ENCODE results near the gene UROC1.

Gene UROC1

DNA sequence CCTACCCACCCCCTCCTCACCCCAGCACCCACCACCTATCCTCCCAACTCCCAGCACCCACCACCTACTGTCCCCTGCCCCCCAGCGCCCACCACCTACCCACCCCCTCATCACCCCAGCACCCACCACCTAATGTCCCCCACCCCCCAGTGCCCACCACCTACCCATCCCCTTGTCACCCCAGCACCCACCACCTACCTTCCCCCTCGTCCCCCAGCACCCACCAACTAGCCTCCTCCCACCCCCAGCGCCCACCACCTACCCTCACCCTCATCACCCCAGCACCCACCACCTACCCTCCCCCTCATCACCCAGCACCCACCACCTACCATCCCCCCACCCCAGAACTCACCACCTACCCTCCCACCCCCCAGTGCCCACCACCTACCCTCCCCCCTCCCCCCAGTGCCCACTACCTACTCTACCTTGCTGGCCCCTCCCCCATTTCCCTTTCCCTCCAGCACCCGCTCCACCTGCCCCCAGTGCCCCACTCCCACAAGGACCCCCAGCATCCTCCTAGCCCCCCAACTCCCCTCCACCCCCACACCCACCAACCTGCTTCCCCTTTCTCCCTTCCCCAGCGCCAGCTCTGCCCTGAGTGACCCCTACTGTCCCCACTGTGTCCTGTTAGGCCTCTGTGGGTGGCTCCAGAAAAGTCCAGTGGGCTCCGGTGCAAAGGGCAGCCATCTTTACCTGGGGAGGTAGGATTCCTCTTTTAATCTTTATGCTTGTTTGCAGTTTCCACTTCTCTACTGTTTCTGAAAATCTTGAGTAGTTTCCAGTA, 1.2 kb downstream of the UROC1 start:
- no peak for DNase-seq (ENCODE audit: low read depth)

DNA sequence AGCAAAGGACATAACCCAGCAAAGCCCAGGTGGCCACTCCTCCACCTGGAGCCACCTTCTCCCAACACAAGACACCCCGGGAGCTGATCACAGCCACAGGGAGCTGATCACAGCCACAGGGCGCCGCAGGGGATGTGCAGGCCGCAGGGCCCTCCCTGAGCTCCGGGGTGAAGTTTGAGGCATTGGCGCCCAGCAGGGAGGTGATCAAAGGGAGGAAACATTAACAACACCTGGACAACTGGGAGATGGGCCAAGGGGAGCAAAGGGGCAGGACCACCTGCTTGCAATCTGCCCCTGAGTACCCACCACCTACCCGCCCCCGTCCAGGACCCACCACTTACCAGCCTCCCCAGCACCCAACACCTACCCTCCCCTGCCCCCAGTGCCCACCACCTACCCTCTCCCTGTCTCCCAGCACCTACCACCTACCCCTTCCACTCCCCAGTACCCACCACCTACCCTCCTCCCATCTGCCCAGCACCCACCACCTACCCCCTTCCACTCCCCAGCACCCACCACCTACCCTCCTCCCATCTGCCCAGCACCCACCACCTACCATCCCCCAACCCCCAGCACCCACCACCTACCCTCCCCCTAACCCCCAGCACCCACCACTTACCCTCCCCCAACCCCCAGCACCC, 2.4 kb downstream of the UROC1 start:
- DNase-seq (ENCODE audit: low read depth), result no peak

DNA sequence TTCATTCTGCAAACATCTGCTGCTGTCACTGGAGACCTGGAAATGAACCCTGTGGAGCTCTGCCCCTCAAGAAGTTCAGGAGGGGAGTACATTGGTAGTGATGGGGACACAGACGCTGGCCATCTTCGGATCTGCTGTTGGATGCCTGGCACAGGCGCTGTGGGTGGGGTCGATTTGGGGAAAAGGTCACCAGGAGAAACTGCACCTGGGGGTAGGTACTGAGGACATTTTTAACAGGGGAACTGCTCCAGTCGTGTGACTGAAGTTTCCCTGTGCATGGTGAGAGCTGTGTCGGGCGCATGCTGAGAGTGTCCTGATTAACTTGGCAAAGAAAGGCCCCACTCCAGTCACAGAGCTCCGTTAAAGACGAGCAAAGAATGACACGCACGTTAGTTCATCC, 3.4 kb downstream of the UROC1 start:
- DNase-seq (ENCODE audit: low read depth), result no peak

DNA sequence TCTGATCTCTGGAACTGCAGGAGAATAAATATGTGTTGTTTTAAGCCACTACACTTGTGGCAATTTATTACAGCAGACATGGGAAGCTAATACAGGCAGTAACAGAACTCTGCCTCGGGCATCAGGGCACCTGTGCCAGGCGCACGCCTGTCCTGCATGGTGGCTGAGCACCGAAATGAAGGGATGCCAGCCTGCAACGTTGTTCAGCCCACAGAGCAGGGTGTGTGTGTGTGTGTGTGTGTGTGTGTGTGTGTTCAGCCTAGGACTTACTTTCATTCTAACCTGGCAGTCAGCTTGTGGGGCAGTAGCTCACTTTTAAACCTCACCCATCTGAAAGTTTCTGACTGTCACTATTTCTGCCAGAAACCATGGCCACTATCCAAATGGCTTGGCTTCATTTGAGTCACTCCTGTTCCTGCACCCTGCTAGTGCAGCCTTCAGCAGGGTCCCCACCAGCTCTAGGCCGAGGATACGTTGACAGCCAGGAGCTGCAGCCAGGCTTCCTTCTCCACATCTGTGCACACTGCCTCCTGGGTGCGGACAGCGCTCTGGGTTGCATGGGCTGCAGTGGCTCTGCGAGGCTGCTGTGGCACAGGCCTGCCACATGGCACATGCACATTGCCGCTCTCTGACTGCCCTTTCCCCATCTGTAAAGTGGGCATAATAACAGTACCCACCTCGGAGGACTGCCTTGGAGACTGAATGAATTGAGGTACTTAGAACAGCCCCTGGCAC, 4.5 kb downstream of the UROC1 start:
- no peak for DNase-seq (ENCODE audit: low read depth)

DNA sequence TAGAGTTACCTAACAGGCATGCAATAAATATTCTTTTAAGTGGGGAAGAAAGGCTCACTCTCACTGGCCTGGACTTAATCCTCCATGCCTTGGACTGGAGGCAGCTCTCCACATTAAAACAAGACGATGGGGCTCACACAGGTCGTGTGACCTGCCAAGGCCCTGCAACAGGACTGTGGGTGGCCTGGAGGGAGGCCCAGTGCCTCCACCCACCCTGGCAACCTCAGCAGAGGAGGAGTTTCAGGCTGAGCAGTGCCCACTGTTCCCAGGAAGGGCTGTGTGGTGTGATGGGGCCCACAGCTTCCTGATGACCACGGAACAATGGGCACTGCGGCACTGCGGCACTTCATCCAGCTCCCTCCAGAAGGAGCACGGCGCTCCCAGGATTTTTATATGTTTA, 5.5 kb downstream of the UROC1 start:
- DNase-seq (ENCODE audit: low read depth), result no peak

DNA sequence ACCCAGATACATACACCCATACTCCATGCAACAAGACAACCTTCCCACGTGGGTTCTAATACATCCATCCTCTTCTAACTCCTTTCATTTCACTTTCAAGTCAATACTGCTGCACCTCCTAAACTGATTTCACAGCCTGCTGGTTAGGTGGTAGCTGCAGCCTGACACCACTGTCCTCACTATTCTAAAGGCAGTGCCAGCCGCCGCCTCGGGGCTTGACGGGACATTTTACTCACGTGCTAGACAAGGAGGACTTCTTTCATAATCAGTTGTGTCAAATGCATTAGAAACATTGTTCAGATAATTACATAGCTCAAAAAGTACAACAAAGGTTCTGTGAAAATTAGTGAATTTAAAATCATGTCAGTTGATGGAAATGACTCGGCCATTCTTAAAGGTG, 6.3 kb downstream of the UROC1 start:
- no peak for DNase-seq (ENCODE audit: low read depth)

DNA sequence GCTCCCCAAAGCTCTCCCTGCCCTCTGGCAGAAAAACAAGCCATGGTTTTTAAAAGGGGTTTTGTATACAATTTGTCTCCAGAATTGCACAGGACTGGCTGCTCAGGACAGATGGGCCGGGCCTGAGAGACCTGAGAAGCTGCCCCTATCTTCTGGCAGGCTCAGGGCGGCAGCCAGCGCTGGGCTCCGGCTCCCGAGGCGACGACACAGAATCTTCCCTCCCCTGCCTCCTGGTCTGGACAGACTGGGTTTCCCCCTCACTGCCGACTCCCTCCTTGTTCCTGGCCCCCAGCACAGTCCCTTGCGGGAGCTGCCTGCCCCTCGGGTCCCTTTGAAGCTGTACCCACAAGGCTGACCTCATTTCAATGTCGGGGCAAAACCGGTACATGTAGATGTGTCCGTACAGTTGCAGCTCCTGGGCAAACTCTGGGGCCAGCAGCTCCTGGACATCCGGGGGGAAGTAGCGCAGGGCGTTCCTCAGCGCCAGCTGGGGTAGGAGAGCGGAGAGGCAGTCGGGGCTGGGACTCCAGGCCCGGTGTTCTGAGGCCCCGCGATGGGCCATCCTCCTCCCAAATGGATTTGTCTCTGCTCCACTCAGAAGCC, 7.2 kb downstream of the UROC1 start:
- DNase-seq (ENCODE audit: low read depth), result no peak

DNA sequence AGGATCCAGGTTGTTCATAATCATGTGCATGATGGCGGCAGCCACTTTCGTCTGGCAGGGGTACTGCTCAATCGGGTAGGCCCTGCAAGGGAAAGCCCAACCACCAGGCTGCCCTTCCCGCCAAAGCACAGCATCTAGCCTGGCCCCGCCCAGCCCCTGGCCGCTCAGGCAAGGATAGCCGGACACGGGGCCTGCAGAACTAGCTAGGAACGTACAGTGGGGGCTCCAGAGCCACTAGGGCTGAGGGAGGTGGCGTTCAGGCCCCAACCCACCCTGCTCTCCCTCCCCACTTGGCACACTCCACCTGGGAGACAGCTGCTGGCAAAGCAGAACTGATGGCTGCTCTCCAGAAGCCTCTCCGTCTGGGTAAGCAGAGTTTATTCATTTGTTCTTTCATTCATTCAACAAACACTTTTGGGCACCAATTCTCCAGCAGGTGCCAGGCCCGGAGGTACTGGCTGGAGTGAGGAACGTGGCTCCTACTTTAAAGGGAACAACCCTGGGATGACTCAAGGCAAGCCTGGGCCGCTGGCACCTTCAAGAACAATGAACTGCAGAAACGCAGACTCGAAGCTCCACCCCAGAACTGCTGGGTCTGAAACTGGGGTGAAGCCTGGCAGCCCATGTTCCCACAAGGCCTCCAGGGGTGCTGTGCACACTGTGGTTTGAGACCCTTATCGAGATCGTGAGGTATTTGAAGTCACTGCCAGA, 7.8 kb downstream of the UROC1 start:
- DNase-seq (ENCODE audit: low read depth), result no peak

DNA sequence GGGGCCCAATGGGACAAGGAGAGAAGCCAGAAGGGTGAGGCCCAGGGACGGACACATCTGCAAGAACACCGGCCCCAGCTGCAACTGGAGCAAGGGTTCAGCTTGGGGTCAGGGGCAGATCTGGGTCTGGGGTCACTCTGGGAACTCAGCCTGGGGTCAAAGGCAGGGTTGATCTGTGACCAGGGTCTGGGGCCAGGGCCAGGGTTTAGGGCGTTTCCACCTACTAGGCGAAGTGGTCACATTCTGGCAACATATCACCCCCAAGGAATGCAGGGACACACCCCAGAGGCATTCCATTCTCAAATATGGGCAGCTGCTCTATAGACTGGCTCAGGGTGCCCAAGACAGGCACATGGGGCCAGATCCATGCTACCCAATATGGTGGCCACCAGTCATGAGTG, 9.0 kb downstream of the UROC1 start:
- no peak for DNase-seq (ENCODE audit: low read depth)

DNA sequence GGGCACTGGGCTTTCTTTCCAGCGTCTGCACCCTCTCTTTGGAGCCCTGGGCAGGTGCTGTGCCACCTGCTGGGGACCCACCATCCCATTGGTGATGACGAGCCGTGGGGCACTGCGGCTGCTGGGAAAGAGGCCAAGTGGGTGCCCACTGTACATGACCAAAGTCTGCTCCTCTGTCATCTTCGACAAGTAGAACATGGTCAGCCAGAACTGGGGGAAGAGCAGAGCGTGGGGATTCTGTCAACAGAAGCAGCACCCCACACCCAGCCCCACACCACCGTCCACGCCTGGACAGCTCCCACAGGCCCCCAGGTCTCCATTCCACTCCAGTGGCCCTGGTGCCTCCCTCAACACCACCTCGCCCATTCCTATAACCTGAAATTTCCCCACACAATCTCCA, 9.7 kb downstream of the UROC1 start:
- no peak for DNase-seq (ENCODE audit: low read depth)

DNA sequence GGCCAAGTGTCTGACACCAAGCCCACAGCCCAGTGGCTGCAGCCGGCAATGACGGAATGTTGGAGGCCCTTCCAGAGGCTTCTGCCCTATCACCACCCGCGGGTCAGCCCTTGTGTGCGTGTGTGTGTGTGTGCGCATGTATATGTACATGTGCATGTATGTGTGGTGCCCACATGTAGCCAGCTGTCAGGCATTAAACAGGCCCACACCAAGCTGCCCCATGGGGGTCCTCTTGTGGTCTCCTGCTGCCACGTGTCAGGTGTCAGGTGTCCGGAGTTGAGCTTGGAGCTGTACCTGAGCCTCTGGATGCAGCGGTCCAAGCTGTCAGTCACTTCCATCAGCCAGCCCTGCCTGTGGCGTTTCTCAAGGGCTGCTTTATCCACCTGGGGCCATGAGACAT, 13.9 kb downstream of the UROC1 start:
- no peak for DNase-seq (ENCODE audit: low read depth)

DNA sequence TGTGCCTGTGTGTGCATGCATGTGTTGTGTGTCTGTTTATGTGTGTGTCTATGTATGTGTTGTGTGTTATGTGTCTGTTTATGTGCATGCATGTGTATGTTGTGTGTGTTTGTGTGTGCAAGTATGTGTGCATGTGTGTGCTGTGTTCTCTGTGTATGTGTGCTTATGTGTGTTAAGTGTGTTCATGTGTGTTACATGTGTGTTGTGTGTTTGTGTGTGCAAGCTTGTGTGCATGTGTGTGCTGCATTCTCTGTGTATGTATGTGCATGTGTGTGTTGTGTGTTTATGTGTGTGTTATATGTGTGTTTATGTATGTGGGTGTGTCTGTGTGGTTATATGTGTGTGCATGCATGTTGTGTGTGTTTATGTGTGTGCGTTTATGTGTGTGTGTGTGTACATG, 14.9 kb downstream of the UROC1 start:
- DNase-seq (ENCODE audit: low read depth), result no peak

DNA sequence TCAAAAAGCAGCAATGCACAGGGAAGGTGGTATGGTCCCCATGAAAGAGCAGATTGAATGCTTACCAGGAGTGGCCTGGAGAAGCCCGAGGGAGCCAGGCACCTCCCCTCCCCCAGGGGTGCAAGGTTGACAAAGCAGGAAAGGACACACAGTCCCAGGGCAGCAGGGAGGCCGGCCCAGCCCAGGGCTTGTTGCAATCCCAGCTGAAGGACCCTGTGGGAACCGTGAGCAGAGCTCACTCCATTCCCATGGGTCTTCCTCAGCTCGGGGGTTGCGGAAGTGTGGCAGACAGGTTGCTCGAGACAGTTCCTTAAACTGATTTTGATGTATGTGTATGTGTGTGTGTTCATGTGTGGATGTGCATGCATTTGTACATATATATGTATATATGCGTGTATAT, 15.8 kb downstream of the UROC1 start:
- no peak for DNase-seq (ENCODE audit: low read depth)

DNA sequence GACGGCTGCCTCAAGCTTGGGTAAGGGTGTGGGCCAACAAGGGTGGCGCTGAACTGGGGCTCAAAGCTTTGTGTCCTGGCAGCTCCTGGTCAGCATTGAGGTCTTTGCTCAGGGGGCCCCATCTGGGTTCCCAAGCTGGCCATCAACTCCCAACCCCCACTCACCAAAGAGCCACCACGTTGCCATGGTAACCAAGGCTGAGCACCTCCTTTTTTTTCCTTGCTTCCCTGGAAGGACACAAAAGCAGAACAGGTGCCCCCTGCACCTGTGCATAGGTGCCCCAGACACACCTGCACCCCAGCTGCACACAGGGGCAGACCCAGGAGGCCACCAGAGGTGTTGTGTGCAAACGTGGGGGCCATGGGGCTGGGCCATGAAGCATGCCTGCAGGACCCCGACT, 16.5 kb downstream of the UROC1 start:
- no peak for DNase-seq (ENCODE audit: low read depth)

DNA sequence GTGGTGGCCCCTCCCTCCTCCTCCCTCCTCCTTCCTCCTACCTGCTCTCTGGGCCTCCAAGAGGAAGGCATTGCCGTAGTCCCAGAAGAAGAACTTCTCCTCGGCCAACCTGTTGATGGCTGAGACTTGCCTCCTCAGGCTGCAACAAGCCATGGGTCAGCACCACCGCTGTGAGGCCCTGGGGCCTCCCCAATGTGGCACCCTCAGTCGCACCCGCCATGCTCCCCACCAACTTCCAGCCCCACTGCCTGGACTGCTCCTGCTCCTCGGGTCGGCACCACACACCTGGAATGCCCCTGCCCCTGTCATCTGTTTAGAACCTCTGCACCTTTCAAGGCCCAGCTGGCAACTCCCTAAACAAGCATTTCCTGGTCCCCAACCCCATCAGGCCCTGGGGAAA, 17.6 kb downstream of the UROC1 start:
- no peak for DNase-seq (ENCODE audit: low read depth)

DNA sequence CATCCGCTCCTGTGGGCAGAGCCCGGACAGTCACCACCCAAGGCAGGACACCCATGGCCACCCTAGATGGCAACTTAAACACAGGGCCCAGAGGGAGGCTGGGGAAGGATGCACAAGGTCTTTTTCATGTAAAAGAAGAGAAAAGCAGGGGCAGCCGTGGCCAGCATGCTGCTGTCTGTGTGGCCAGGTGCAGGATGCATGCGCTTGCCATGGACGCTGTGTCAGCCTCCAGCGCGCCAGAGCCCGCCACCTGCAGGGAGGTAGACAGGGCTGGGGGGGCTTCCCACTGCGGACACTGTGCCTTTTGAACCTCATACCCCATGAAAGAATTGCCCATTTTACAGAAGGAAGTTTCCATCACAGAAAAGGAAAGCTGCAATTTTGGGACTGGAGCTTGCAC, 18.2 kb downstream of the UROC1 start:
- DNase-seq (ENCODE audit: low read depth), result no peak

DNA sequence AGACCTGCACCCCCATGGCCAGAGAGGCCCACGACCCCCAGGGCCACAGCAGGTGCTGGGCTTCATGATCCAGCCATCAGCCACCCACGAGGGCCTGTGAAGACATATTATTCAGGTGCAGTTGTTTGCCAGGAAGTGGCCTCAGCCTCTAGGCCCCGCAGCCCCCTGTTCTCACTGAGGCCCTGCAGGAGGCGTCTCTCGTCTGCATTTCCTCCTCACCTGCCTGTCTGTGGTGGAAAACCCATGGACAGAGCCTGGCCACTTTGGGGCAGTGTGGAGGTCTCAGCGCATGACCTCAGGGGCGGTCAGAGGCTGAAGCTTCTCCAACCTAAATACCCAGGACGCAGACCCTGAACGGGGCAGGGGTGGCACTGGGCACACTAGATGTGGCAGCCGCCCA, 18.6 kb downstream of the UROC1 start:
- DNase-seq (ENCODE audit: low read depth), result no peak

DNA sequence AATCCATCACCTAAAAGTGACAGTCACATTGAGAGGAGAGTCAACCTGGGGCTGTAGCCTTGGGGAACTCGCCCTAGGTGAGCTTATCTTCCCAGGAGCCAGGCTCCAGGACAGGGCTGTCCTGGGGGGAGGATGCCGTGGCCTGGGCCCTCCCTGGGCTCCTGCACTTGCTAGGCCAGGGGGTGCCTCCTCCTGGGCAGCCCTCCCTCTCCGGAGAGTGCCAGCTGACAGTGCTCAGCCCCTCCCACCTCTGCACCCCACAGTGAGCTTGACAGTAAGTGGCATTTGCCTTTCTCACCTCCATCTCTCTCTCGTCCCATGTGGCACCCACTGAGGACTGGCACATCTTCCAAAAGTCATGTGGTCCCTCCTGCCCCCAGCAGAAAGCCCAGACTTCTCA, 19.1 kb downstream of the UROC1 start:
- no peak for DNase-seq (ENCODE audit: low read depth)

DNA sequence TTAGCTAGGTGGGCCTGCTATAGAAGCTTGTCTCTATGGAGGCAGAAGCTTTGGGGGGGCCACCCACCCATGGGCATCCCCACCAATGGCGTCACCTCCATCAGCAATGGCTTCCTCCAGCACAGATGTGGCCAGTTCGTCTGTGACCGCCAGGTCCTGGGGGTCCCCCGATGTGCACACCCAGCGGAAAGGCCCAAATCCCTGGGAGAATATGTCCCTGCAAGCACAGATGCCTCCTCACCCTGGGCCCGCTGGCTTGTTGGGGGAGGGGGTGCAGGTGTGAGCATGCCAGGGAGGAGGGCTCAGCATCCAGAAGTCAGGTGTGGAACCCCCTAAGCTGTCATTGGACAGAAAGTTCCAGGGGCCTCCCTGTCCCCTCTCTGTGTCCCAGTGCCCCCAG, 19.6 kb downstream of the UROC1 start:
- no peak for DNase-seq (ENCODE audit: low read depth)

DNA sequence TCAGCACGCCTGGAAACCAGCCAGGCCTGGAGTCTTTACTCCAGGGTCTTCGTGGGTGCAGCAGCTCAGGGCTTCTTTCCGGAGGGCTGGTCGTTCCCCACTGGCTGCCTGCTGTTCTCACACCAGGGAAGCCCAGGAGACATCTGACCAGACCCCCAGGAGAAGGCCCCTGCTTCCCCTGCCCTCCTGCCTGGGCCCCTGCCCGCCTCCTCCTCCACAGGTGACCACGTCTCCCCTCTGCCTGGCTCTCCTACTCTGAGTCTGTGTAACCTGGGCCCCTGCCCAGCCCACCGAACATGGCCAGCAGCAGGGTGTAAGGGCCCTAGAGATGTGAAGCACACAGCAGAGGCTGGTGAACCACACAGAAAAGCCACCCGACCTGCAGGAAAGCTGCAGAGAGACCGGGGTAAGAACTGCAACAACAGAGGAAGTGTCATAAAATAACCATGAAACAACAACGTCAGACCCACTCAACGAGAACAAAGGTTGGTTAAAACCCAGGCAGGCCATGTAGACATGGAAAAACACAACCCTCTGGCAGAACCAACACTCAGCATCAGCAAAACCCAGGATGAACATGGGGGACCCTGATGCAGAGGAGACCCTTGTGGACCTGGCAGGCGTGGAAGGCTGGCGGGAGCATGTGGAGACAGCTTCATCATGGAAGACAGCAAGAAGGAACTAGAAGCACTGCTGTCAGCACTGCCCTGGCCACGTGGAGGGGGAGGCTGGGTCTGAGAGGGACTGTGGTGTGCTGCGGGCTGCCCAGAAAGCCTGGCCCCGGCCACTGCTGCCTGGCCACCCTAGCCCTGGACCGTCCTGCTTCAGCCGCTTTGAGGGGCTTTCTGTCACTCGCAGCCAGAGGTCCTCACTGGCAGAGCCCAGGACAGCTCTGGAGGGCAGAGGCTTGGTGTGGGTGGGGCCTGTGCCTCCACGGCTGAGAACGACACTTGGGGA, 20.4 kb downstream of the UROC1 start:
- no peak for DNase-seq (ENCODE audit: low read depth)

DNA sequence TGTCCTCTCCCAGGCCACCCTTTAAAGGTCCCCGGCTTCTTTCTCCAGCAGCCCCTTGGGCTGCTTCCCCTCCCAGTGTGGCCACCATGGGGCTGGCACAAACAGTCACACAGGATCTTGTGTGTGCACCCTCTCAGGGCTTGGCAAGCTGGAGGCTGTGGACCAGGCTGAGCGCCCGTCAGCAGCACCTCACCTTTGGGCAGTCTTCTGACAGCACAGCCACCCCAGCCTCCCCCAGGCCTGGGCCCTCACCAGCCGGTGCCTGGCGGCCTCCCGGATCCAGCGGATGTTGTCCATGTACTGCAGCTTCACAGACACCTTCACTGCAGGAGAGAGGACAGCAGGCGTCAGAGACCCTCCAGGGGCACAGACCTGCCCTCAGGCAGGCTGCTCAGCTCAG, 21.8 kb downstream of the UROC1 start:
- DNase-seq (ENCODE audit: low read depth), result no peak

All from iris pigment epithelial cell (primary cell).